Measurements from ENCODE around the gene TNPO3.

Gene TNPO3

DNA sequence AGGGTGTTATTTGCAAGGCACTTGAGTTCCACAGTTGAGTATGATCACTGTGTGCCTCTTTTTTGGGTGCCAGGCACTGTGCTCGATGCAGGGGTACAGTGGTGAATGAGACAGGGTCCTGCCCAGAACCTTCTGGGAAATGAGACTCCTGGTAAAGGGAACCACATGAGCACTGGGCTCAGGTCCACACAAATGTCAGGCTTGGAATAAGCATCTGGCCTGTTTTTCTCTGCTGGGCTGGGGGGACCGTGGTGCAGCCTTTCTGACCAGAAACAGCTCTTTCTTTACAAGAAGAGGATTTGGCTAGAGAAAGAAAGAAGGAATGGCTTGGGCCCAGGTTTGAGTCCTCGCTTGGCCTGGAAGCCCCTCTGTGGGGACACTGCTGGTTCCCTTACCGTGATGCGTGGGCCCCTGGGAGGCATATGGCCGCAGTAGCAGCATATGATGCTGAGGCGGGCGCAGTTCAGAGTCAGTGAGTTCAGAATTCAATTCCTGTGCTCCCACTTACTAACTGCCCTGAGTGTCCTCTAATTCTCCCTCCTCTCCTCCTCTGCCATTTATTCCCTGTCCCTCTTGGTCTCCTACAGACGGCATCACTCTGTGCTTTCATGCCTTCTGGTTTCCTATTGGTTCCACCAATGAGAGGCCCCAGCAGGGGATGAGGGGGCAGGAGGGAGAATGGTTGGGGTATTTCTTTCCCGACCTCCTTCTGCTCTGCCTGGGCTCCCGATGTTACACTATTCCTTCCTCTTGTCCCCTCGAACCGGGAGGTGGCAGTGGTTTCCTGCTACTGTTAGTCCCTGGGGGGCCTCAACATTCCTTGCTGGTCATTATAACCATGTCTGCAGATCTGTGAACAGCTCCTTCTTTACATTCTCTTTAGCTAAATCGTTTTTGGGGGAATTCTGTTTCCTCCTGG lies 134.8 kb downstream of the TNPO3 start:
- no peak overlapping the region for H3K4me3 ChIP-seq (ENCODE audit: low read depth, low read length)
- no peak for DNase-seq (ENCODE audit: low read depth)
- TF ChIP-seq MYC (IDR thresholded peaks at IDR 0.05; ENCODE audit: low read depth, low read length) (no peak), CTCF (IDR thresholded peaks at IDR 0.05; ENCODE audit: low read depth, low read length) (no peak)

DNA sequence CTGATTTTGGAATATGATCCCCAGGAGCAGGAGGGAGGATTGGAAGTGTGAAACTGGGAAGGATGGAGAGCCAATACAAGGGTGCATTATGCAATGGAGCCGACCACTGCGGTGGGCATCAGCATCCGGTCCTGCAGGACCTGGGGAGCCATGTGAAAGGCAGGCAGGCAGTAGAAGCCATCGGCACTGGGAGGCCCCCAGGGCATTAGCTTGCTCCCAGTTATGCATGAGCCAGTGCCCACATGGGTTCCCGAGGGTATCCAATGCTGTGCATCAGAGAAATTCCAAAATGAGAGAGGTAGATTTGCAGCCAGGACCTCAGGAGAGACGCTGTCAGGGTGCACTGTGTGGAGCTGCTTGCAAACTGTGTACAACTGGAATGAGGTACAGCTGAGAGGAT lies 135.7 kb downstream of the TNPO3 start:
- no peak for TF ChIP-seq POLR2A (IDR thresholded peaks at IDR 0.05; ENCODE audit: extremely low read depth, insufficient read length)
- TF ChIP-seq CTCF (IDR thresholded peaks at IDR 0.05; ENCODE audit: low read depth, low read length), result no peak
- no peak for TF ChIP-seq MYC (IDR thresholded peaks at IDR 0.05; ENCODE audit: low read depth, low read length)
- no peak for TF ChIP-seq MAX (IDR thresholded peaks at IDR 0.05; ENCODE audit: low read depth, low read length)
- no peak overlapping the region for H3K4me3 ChIP-seq (ENCODE audit: low read depth, low read length)
- DNase-seq (ENCODE audit: low read depth), result no peak

GRCh38 chr7:128918016-128918665 lies 136.8 kb downstream of the TNPO3 start:
- no peak for DNase-seq (ENCODE audit: low read depth)
- no peak for TF ChIP-seq POLR2A (IDR thresholded peaks at IDR 0.05; ENCODE audit: extremely low read depth, insufficient read length)
- no peak for TF ChIP-seq CTCF (IDR thresholded peaks at IDR 0.05; ENCODE audit: low read depth, low read length)
- TF ChIP-seq MYC (IDR thresholded peaks at IDR 0.05; ENCODE audit: low read depth, low read length), result no peak
- TF ChIP-seq MAX (IDR thresholded peaks at IDR 0.05; ENCODE audit: low read depth, low read length), result no peak
- H3K4me3 ChIP-seq (ENCODE audit: low read depth, low read length), result no peak overlapping the region

DNA sequence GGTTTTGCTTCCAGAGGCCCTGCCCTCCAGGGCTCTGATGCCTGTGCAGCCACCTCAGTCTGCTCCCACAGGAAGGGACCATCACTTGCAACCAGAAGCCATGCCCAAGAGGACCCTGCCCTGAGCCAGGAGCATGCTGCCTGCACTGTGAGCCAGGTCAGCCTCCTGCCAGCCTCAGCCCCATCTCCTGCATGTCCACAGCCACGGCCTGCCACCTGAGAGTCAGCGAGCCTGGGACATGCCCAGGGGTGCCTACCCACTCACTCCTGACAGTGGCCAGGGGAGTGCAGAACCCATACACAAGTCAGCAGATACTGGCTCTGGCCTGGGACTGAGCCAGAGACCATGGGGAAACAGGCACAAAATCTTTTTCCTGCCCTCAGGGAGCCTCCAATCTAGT lies 137.8 kb downstream of the TNPO3 start:
- no peak for DNase-seq (ENCODE audit: low read depth)
- TF ChIP-seq MYC (IDR thresholded peaks at IDR 0.05; ENCODE audit: low read depth, low read length) (no peak), CTCF (IDR thresholded peaks at IDR 0.05; ENCODE audit: low read depth, low read length) (no peak), POLR2A (IDR thresholded peaks at IDR 0.05; ENCODE audit: extremely low read depth, insufficient read length) (no peak), MAX (IDR thresholded peaks at IDR 0.05; ENCODE audit: low read depth, low read length) (no peak)
- no peak overlapping the region for H3K4me3 ChIP-seq (ENCODE audit: low read depth, low read length)

- DNase-seq (ENCODE audit: low read depth), result no peak
- H3K4me3 ChIP-seq (ENCODE audit: low read depth, low read length), result no peak overlapping the region
- TF ChIP-seq MAX (IDR thresholded peaks at IDR 0.05; ENCODE audit: low read depth, low read length) (no peak), CTCF (IDR thresholded peaks at IDR 0.05; ENCODE audit: low read depth, low read length) (no peak), MYC (IDR thresholded peaks at IDR 0.05; ENCODE audit: low read depth, low read length) (no peak)
Measured at GRCh38 chr7:128916643-128916915, 138.3 kb downstream of the TNPO3 start.
